GM19467 (cell line): ENCODE measurements around the gene APBA1.

Experiments
- ATAC-seq: cut with Tn5 transposase; IDR thresholded peaks from one replicate; pipeline ENCODE4 v1.9.1; 2021; ENCODE audit warnings: mild to moderate bottlenecking, moderate library complexity; ENCODE audit not compliant: unreplicated experiment

The APBA1 gene

DNA sequence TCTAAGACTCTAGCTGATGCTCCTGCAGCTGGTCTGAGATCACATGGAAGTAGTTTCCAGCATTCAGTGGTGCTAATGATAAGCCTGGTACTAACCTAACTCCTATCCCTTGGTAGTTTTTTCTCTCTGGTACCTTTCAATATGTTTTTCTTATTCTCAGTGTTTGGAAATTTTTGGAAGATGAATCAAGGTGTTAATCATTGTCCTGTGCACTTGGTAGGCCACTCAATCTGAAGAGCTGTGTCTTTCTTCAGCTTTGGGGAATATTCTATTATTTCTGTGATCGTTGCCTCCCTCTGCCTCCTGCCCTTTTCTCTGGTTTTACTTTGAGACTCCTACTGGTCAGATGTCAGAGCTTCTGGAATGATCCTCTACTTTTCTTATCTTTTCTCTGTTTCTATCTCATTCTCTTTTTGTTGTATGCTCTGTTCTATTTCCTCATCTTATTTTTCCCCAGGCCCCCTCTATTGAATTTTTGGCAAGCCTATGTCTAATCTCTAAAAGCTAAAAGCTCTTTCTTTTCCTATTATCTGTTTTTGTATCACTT, 136.8 kb downstream of the APBA1 start:
- ATAC-seq, result no peak

DNA sequence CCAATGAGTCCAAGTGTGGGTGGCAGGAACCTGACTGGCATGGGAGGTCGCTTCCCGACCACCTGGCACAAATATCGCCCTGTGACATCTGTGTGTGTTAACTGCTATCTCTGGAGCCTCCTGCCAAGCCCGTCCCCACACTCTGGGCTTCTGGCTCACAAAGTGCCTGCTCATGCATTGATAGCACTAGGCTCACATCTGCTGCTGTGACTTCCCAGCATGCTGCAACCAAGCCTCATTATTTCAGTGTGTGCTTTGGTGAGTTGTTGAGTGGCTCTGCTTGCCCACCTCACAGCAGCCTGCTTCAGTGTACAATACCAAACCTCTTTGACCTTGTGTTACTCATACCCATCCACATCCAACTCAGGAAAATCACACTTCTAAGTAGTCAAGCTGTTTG, 139.8 kb downstream of the APBA1 start:
- no peak for ATAC-seq

DNA sequence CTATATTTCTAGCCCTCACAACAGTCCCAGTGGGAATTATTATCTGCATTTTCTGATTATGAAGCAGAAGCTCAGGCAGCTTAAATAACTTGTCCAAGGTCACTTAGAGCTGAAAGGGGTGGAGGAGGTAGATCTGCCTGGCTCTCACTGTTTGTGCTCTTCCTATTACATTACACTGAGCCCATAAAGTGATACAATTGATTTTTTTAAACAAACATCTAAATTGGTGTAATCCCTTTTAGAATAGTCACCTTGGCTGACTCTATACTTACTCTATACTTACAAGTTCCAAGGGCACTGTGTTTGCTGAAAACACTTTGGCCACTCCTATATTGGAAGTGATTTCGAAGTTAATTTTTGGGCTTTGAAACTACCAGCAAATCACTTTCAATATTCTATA, 144.7 kb downstream of the APBA1 start:
- ATAC-seq, result no peak

DNA sequence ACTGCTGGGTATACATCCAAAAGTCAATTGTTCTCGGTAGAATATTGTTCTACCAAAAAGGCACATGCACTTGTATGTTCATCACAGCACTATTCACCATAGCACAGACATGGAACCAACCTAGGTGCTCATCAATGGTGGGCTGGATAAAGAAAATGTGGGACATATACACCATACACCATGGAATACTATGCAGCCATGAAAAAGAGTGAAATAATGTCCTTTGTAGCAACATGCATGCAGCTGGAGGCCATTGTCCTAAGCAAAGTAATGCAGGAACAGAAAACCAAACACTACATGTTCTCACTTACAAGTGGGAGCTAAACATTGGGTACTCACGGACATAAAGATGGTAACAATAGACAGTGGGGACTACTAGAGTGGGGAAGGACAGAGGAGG, 145.5 kb downstream of the APBA1 start:
- ATAC-seq, result no peak

DNA sequence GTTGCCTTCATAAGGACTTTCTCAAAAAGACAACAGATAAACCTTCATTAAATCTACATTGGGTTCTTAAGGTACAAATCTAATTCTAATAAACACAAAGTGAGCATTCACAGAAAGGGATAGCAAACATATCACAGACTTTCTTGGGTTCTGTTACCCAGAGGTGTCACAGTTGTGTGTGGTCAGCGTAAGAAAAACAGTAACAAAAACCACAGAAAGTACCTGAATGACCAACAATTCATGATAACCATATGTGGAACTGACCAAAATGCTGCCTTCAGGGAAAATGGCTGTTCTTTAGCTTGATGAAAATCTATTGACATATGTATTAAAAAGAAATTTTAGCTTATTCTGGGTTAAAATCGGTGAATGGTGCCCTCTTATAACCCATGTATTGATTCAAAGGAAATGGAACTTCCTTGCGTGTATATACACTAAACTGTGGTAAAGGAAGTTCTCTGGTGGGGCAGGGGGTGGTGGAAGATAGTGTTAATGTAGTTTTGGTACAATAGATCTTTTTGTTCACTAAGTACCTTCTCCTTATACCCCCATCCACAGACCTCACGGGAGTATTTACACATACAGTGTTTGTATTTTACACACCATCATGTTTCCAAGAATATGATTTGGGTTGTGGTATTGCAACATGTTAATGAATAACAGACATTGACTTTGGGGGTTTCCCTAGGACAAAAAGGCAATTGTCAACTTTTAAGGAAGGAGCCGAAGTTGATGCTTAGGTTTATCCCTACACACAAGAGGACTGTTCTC, 152.5 kb downstream of the APBA1 start:
- ATAC-seq, result peak; percentile 88

DNA sequence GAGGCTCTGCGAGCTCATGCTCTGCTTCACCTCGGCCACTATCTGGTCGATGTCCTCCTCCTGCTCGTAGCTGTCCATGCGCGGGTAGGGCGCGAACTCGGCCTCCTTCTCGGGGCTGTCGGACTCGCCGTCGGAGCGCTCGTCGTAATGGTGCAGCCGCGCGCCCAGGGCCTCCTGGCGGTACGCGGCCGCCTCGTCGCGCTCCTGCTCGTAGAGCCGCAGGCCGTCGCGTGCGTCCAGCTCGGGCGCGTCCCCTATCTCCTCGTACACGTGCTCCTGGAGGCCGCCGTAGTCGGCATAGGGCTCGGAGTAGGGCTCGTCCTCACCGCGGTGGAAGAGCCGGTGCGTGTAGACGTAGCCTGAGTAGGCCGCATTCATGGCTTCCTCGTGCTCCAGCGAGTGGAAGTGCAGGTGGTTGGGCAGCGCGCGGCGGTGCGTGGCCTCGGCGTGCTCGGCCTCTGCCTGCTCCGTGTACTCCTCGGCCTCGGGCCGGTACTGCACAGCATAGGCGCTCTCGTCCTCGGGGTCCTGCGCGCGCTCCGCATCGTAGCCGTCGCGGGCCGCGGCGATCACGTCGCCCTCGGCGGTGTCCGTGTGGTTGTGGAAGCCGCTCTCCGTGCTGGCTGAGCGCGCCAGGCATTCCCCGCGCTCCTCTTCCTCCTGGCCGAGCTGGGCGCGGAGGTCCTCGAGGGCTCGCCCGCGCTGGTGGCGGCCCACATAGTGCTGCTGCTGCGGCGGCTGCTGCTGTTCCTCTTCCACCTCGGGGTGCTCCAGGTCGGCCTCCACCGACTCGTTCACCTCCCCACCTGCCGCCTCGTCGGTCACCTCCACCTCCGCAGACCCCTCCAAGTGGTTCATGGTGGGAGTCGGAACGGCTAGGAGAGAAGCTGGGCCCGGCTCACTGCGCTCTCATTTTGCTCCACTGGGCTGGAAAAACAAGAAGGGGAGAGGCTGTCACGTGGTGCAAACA, 155.5 kb downstream of the APBA1 start:
- ATAC-seq, result no peak

DNA sequence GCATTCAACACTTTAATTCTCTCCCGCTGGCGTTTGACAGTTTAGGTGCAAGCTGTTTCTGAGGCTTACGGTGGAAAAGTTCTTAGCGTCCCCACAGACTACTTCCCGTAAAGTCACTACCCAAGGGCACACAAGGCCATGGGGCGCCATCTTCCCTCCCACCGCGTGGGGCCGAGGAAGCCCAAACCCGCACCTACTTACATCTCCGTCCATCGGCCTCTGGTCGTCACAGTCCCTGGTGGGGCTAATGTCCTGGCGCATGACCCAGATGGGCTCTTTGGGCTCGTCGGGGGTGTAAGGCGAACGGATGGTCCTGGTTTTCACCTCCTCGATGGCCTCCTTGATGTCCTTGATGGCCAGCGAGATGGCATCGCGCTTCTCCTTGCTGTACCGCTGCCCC, 156.4 kb downstream of the APBA1 start:
- no peak for ATAC-seq

DNA sequence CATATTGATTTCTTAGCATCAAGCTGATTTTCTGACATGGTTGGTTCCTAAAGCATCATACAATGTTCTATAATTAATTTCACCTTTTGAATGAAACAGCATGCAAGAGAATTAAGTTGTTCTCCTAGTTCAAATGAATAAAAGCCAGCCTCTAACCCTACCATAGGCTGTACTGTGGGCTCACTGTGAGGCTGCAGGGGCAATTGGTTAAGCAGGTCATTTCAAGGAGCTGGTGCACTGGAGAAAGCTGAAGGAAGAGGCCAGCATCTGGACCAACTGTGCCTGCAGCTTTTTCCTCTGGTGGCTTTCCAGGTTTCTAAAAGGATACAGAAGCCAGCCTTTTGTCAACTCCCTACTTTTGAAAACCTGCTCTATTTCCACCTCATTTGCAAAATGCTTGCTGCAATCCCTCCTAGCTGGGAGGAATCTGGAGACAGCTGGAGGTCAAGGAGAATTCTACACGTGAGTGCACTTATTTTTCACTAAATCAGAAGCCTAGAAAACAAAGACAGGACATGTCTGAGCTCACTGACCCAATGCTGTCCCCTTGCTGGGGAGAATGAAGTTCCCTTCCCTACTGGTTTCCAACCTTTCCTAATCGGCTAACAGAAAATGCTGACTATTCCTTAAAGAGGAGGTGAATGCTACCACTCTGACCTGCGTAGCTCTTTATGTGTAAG, 158.9 kb downstream of the APBA1 start:
- no peak for ATAC-seq

DNA sequence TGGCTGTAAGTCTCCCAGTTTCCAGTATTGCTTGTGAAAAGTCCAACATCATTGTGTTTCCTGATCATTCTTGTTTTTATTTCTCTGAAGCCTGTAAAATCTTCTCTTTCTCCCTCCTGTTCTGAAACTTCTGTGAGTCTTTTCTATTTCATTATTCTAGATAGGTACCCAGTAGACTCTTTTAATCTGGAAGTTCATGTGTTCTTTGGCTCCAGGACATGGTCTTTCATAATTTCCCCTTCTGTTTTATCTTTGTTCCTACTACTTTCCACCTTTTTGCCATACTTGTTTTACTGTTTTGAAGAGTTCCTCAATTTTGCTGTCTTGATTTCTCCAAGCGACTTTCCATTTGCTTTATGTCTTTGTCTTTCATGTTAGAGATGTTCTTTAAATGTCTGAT, 168.1 kb downstream of the APBA1 start:
- no peak for ATAC-seq

DNA sequence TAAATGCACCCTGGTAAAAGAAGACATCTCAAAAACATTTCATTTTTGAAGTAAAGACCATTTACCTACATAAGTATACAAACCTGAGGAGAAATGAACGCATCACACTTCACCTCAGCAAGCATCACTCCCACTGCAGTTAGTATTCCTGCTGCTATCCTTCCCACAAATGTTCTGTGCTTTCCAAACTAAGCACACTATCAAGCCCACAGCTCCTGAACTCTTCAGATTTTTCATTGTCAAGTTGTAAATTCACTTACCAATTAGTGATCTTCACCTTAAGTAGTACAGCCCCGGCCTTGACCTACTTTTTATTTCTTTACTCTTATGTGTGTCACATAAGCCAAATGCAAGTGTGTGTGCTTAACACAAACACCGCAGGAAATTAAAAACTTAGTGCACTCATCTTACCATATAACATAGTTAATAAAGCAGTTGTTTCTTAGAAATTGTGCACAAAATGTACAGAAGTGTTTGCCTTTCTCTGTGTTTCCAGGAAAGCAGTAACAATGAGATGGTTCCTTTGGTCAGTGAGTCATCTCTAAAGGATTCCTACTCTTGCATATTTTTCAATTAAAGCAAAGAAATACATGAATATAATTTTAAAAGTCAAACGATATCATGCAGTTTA, 169.4 kb downstream of the APBA1 start:
- ATAC-seq, result no peak

DNA sequence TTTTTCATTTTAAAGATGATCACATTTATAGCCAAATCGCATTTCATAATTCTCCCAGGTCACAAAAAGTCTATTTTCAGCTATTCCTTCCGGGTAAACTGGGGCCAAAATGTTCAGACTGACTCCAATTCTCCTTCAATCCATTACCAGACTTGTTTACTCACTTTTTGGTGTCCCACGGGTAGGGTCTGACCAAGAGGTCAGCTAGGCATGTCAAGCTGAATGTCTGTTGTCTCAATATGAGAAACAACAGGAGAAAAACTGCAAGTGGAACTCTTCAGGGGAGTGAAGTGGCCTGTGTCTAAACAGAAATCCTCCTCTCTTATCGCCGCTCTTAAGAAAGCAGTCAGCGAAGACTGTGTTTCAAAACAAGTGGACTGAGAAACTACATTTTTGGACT, 171.3 kb downstream of the APBA1 start:
- ATAC-seq, result no peak

DNA sequence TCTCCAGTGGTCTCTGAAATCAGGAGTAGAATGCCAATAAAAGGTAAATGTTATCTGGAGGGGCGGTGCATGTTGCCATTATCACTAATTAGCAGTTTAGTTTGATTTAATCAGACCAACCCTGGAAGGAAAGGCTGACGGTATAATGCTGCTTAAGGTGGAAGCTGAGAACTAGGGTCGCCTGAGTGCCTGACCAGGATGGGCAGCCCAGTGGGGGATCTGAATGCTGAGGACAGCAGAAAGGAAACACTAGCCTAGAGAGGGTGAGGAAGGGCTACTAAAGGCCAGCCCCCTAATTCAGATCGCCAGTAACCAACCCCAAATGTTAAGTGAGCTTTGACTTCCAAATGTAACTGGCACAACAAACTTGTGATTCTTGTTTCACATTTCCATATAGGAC, 172.2 kb downstream of the APBA1 start:
- ATAC-seq, result no peak

DNA sequence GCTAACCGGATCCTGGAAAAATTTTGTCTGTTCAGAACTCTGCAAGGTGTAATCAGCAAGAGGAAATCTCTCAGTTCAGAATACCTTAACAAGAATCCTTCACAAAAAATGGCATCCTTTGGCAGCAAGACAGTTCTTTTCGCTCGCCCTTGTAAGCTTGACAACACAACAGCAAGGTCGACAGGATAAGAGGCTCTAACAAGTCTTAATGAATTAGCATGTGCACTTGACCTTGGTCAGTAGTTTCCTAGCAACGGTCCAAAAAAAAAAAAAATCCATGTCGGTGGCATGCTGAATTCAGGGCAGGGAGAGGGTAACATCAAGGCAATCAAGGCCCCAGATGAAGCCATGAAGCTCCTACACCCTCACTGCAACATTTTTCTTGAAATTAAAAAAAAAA, 172.8 kb downstream of the APBA1 start:
- no peak for ATAC-seq

DNA sequence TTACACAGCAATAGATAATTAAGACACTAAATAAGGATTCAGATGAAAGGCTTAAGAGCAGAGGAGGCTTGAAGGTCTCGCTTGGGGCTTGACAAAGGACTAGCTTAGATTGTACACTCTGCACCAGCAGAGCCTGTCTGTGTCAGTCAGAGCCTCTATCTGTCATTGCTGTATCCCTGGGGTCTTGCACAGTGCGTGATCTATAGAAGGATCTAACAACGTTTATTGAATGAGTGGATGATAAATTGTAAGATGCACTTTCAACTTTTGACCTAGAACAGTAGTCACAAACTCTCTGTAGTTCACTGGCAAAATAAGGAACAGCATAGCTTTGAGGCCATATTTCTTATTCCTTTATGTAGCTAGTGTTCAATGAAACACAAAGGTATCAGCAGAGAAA, 173.7 kb downstream of the APBA1 start:
- ATAC-seq, result no peak

DNA sequence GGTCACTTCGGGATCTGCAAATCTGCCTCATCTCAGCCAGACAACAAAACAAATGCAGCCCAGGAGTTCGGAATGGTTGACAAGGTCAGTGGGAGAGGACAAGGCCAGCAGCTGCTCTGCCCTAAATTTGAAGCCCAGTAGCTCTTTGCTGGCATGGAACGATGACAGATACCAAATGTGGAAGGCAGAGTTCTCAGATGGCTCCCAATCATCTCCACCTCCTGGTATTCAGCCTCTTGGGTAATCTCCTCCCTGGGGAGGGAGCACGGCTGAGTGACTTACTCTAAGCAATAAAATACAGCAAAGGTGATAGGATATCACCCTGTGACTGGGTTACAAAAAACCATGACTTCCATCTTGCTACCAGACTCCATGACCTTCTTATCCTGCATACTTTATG, 174.4 kb downstream of the APBA1 start:
- ATAC-seq, result no peak

DNA sequence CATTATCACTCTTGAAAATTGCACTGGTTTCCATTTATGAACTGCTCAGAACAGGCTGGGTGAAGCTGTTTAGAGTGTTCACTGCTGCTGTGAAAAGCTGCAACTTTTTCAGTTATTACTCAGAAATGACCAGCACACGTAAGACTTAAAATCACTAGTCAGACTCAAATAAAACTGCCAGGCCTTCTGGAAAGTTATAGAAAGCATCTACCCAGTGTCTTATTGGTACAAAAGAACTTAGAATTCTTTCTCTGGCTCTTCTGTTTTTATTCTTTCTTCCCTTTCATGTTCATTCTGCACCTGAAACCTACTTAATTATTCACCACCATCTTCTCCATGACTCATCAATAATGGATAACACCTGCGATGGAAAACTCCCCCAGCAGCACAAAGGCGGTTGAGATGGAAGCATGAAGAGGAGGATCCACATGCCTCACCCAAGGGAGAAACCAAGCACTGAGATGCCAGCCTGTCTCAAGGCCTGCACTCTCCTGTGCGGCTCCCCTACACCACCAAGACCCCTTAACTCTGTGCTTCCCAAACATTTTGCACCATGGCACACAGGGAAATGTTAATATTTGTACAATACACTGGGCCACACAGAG, 175.2 kb downstream of the APBA1 start:
- no peak for ATAC-seq

DNA sequence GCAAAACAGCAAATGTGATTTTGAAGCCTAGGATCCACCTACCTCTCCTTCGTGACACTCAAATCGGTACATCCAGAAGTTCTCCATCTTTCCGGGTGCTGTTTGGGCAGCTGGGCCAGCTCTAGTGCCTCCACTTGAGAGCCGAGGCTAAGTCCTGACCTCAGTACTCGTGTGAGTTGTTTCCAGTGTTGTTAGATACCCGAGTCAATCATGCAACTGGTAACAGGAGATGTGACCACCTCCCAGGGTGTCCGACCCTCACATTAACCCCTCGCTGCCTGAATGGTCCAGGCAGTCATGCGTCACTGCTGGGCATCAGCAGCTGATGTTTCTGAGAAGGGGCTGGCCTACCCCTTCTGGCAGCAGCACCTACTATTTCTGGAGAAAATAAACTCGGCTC, 176.9 kb downstream of the APBA1 start:
- ATAC-seq, result no peak

DNA sequence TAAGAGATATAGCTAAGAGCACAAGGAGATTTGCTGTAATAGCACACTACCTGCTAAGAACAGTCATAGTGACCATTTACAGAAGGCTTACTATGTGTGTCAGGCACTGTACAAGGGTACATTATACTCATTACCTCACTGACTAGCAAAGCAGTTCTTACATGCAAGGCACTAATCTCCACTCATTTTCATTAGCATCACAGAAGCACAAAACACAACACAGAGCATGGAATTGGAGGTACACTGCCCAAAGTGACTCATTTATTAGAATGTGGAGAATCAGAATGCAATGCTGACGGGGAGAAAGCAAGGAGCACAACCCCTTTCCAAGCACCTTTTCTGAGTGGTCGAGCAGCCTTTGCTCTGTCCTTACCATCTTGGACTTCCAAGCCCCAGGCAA, 177.4 kb downstream of the APBA1 start:
- ATAC-seq, result no peak

DNA sequence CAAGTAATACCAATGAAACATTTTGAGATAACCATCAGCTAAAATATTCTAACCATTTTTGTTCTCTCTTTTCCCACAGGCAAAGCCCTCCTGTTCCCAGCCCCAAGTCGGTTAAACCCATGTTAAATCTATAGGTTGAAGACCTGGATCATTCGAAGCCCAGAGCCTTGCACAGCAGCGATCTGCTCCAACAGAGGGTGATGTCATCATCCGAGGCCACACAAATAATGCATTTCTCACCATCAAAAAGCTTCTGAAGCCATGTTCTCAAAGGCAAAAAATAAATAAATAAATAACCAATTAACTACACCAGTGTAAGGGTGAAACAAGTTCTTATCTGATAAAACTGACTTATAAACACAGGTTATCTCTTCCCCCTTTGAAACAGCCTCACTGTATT, 178.0 kb downstream of the APBA1 start:
- no peak for ATAC-seq

DNA sequence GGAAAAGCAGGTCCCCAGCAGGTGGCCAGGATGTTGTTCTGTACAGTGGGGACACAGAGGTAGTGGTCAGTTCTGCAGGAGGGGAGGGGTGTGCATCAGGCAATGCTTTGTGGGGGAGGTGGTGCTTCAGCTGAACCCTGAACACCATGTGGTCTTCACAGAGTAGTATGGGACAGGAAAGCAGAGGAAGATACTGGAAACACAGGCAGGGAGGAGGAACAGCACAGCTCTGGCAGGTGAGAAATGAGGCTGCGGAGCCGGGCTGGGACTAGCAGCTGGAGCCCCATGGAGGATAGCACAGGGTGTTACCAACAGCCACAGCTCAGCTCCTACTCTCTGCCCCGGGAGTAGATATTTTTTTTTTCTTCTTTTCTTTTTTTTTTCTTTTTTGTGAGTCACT, 185.7 kb downstream of the APBA1 start:
- no peak for ATAC-seq
